GM19351 (cell line): Measurements from ENCODE around the gene KRTAP17-1.
"Not testable (repeated sequence)": the region's sequence is repeated elsewhere in the genome, so short reads cannot be mapped to it uniquely, and the experiment has no call there.

Experiments used
- ATAC-seq: cut with Tn5 transposase; IDR thresholded peaks from one replicate; pipeline ENCODE4 v1.9.1; 2021; ENCODE audit warnings: mild to moderate bottlenecking, moderate library complexity; ENCODE audit not compliant: unreplicated experiment

KRTAP17-1 gene

DNA sequence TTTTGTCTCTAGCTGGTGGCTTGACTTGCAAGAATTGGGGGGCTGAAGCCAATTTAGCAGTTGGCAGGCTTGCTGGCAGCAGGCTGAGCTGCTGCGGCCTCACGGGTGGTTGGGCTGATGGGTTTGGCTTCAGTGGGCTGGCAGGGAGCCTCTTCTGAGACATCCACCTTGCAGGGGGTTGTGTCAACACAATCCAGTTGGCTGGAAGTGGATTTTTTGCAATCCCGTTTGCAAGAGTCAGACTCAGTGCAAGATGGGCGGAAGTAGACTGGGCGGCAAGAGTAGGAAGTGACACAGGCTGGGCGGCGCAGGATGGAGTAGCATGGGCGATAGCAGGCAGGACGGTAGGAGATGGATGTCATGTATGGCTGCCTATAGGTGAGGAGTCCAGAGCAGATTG lies 7.9 kb downstream of the KRTAP17-1 start:
- ATAC-seq, result no peak

DNA sequence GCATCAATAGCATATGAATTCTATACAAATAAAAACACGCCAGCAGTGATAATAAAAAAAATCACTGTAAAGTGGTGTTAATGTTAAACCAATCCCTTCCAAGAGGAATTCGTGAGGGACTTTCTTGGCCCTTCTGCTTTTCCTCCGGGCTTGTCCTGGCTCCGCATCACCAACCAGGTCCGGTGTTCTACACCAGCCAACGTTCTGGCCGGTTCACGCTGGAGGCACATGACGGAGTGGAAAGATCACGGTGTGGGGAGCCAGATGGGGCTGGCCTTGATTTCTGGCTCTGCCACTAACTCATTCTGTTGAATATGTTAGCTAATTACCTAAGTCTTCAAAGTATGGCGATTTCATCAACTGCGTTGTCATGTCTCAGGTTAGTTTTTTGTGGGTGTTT lies 11.4 kb downstream of the KRTAP17-1 start:
- no peak for ATAC-seq

DNA sequence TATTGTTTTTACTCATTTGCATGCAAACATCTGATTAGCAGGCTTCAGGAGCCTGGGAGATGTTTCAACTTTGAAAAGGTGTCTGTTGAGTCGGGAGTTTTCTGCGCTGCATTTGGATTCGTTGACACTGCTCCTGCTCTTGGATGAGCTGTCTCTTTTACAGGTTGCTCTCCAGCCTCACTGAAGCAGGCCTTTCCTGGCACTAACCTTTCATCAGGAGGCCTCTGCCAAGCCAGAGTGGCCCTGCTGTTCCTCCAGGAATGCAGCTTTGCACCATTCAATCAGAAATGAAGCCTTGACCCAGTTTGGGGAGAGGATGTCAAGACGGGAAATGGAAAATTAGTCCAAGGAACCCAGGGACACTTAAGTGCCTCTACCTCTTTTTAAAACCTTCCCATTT lies 12.5 kb downstream of the KRTAP17-1 start:
- ATAC-seq, result no peak

DNA sequence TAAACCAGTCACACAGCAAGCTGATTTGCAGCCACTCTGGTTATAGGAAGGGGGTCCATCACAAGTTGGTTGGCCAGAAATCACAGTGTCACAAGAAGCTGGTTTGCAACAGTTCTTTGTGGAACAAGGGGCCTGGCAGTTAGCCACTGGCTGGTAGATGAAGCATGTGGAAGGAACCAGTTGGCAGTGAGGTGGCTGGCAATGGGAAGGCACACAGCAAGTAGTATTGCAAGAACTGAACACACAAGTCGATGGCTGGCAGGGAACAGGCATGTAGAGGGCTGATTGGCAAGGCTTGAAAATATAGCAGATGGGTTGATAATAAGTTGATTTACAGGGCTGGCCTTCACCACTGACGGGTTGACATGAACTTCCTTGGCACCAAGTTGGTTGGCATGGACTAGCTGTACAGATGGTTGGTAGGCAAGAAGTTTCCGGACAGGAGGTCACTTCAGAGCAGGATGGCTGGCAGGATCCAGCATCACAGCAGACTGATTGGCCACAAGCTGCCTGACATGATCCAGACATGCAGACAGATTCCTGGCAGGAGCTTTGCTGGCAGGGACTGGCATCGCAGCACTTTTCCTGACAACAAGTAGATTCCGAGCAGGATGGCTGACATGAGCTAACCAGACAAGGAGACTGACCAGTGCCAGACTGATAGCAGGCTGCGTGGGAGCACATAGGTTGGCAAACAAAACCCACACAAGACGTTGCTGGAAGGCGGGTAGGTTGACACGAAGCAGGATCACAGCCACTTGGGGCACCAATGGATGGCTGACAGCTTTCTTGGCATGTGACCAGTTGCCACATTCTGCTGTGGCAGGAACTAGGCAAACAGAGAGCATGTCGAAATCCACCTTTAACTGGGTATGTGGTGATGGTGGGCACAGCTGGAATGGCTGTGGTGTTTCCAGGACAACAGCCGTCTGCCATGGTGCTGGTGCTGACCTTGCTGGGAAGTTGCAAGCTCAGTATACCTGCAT lies 13.3 kb downstream of the KRTAP17-1 start, which contains the start of gene KRTAP29-1:
TSS of gene KRTAP29-1 (minus strand) at position 936 of the 986 bp plus-strand sequence. CDS start at position 936, 0 bp downstream.
- no peak for ATAC-seq

DNA sequence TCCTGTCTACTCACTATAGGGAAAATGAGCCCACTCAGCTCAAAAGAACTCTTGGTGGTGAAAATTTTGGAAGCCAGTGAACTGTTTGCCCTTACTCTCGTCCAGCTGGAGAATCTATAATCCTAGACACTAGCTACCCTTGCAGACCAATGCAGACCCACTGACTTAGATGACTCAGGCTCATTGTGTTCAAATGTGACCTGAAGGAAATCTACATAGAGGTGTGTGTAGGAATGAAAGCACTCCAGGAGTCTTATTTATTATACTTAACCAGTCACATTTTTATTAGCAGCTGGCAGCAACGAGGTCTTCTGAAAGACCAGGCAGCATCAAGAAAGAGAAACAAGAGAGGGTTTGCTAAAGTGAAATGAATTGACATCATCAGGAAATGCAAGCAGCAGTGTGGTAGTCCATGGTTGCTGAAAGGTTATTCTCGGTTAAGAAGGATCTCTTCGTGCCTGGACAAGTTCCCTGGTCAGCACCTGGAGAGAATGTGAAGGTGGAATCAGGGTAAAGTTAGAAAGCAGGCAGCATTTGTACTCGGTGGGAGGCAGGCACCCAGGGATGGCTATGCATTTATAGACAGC lies 14.2 kb downstream of the KRTAP17-1 start:
- ATAC-seq, result no peak

DNA sequence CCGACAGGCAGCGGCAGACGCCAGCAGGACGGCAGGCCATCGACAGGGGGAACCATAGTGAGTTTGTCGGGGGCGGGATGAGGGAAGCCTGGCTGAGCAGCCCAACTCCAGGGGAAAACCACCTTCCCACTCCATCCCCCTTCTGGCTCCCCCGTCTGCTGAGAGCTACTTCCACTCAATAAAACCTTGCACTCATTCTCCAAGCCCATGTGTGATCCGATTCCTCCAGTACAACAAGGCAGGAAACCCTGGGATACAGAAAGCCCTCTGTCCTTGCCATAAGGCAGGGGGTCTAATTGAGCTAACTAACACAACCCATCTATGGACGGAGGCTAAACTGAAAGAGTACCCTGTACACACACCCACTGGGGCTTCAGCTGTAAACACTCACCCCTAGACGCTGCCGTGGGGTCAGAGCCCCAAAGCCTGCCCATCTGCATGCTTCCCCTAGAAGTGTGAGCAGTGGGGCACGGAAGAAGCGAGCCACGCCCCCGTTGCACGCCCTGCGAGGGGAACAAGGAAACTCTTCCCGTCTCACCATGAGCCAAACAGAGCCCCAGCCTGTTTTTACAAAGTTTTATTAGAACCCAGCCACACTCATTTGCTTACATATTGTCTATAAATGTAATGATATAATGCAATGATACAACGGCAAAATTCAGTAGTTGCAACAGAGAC lies 16.9 kb downstream of the KRTAP17-1 start:
- no peak for ATAC-seq

DNA sequence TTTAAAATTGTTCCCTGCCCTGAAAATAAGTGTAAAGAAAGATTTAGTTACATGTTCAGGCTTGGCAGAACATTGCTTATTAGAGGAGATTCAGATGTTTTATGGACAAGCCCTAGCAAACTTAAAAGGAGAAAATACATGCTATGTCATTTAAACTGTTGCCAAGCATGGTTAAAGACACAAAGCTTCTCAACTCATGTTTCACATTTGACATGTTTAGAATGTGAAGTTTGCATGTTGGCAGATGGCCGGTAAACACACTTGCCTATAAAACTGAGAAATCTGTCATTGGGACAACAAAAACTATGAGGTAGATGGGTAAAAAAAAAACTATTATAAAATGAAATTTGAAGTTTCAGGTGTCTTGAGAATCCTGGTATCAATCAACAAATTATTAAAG lies 18.7 kb downstream of the KRTAP17-1 start:
- no peak for ATAC-seq

DNA sequence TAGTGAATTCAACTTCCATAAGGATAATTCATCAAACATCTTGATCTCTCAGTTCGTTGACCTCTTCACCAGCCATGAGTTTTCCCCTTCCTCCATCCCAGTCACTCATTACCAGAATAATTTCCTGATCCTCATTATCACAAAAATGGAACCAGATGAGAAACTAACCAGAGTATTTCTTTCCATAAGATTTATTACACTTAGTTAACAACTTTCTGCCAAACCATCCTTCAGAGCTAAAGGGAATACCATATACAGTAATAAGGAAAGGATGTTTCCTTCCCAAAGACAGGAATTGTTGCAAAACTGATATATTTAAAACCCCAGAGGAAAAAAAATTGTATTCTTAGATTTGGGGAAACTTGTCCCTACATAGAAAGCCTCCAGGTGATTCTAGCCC lies 21.5 kb downstream of the KRTAP17-1 start:
- ATAC-seq, result no peak

DNA sequence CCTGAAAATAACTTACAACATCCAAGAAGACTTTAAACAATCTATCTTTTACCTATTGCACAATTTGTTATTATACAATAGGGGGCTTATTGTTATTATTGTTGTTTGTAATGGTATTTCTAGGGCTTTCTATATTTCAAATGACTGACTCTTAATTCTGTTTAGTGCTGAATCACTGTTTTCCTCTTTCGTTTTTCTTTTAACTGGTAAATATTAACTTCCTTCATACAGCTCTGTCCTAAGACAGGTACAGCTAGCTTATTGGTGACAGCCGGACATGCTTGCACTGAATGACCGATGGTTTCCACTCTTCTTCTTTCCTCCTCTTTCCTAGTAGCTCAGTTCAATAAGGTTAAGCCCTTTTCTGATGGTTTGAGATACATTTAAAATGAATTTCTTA lies 28.5 kb downstream of the KRTAP17-1 start:
- ATAC-seq, result no peak

DNA sequence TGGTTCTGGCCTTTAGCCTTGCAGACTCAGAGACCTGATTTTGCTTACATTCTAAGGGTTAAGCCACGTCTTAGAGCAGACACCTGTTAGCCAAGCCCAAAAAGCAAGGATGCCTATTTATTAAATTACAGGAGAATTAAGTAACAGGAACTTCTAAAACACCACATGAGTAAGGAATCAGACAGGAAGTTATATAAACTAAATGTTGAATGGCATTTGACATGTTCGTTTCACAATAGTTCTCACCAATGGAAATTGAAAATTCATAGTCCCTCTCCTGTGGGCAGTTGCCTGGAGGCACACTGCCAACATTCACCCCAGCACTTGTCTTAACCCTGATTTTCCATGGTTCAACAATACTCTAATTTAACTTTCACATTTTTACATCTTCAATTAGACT lies 31.0 kb downstream of the KRTAP17-1 start:
- no peak for ATAC-seq

DNA sequence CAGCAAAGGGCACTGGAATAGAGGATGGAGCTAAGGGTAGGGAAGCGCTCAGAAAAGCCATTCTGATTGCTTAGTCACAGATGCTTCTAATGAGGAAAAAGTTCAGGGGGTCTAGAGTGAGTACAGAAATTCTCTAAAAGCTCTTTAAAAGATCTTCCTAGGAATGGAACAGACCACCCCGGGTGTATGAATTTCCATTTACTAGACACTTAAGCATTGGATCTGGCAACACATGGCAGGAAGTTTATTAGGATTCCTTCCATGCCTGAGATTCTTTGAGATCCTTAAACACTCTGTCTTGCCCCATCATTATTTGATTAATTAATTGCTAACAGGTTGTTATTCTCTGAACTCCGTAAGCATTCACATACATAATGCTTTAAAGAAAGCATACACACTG lies 31.5 kb downstream of the KRTAP17-1 start:
- ATAC-seq, result no peak

DNA sequence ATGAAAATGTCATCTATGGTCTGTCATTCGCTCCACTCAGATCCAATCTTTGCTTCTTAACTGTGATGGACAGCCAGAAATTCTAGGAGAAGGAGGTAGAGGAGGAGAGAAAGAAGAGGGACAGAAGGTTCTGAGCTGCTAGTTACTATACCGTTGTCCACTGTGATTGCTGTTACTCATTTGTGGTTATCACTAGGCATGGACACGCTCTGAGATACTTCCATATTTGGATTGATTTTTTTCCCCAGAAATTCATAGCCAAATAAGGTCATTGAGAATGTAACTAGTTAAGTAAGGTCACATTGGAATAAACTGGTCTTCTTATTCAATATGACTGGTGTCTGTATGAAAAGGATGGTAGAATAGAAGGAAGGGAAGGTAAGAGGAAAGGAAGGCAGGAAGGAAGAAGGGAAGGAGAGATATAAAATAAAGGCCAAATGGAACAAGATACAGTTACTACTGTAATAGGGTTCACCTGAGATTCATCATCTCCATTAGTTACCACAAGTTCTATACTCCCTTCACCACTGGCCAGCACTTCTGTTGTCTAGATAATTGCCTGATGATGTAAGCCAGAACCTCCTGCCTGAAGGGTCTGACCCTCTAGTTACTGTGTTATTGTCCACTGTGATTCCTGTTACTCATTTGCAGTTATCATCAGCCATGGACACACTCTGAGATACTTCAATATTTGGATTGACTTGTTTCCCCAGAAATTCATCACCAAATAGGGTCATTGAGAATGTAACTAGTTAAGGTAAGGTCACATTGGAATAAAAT lies 37.1 kb downstream of the KRTAP17-1 start:
- no peak for ATAC-seq

DNA sequence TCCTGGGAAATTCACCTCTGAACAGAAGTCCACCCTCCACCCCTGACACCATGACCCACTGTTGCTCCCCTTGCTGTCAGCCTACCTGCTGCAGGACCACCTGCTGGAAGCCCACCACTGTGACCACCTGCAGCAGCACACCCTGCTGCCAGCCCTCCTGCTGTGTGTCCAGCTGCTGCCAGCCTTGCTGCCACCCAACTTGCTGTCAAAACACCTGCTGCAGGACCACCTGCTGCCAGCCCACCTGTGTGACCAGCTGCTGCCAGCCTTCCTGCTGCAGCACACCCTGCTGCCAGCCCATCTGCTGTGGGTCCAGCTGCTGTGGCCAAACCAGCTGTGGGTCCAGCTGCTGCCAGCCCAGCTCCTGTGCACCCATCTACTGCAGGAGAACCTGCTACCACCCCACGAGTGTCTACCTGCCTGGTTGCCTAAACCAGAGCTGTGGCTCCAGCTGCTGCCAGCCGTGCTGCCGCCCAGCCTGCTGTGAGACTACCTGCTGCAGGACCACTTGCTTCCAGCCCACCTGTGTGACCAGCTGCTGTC lies 39.8 kb downstream of the KRTAP17-1 start, which contains the start of gene KRTAP9-7:
TSS of gene KRTAP9-7 (plus strand) at position 51 of the 543 bp plus-strand sequence. CDS start at position 51, 0 bp downstream.
- ATAC-seq, result not testable (repeated sequence)

DNA sequence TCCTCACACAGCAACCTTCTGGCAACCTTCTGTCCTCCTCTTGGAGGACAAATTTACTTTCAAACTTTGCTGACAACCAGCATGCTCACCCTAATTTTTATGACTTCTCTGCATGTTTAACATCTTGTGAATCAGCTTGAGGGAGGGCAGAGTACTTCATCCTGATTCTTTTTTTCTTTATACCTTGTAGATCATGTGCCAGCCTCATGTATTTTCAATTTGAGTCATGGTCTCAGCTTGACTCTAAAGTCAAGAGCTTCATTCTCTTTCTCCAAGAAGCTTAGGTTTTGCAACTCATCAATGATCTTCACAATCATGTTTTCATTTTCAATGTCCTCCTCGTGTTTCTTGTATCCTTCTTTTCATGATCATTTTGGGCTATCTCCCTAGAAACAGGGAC lies 43.7 kb downstream of the KRTAP17-1 start:
- no peak for ATAC-seq

DNA sequence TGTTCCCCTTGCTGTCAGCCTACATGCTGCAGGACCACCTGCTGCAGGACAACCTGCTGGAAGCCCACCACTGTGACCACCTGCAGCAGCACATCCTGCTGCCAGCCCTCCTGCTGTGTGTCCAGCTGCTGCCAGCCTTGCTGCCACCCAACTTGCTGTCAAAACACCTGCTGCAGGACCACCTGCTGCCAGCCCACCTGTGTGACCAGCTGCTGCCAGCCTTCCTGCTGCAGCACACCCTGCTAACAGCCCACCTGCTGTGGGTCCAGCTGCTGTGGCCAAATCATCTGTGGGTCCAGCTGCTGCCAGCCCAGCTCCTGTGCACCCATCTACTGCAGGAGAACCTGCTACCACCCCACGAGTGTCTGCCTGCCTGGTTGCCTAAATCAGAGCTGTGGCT lies 44.2 kb downstream of the KRTAP17-1 start:
- ATAC-seq, result not testable (repeated sequence)

DNA sequence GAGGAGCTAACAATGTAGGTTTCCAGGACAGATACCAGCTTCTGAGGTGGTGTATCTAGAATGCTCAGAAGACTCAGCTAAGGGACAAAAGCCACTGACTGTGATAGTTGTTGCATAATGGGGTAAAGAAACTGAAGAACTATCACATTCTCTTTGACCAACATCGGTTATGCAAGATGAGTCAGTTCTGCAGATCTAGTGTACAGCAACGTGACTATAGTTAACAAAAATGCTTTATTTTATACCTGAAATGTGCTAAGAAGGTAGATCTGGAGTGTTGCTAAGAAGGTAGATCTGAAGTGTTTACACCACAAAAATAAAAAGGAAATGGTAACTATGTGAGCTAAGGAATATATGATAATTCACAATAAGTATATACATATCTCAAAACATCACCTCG lies 47.8 kb downstream of the KRTAP17-1 start:
- ATAC-seq, result no peak

DNA sequence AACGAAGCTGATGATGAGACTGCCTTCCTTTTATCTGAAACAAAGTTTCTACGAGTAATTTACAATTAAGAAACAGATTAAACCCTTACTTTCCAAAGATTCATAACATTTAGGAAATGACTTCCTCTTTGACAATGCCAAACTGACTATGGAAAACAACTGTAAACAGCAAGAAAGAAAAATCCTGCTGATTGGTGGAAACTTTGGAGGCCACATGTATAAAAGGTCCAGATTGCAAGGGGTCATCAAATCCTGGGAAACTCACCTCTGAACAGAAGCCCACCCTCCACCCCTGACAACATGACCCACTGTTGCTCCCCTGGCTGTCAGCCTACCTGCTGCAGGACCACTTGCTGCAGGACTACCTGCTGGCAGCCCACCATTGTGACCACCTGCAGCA lies 50.4 kb downstream of the KRTAP17-1 start, which contains the start of gene KRTAP9-6:
TSS of gene KRTAP9-6 (plus strand) at position 301 of the 400 bp plus-strand sequence. CDS start at position 301, 0 bp downstream.
- no peak for ATAC-seq
